ENCODE results near the gene WNT7B.

DNA sequence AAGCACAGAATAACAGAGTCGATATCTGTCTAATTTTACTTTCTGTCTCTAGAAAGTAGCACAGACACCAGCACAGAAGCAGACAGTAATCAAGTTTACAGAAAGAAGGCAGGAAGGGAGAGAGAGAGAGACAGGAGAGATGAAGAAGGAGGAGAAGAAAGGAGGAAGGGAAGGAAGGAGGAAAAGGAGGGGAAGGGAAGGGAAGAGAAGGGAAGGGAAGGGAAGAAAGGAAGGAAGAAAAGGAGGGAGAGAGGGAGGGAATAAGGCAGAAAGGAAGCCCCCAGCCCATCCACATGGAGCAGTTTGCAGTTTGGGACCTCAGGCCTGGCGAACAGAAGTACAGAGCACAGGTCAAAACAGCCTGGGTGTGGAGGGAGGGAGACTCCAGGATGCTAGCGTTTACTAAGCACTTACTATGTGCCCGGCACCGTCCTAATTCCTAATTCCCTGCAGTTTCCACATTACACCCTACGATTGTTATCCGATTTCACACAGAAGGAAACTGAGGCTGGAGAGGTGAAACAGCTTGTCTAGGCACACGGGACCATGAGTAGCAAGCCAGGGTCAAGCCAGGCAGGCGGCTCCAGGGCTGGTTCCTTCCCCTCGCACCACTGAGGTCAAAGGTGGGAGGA is 46.0 kb upstream of the WNT7B start:
- TF ChIP-seq, protein P1, sequence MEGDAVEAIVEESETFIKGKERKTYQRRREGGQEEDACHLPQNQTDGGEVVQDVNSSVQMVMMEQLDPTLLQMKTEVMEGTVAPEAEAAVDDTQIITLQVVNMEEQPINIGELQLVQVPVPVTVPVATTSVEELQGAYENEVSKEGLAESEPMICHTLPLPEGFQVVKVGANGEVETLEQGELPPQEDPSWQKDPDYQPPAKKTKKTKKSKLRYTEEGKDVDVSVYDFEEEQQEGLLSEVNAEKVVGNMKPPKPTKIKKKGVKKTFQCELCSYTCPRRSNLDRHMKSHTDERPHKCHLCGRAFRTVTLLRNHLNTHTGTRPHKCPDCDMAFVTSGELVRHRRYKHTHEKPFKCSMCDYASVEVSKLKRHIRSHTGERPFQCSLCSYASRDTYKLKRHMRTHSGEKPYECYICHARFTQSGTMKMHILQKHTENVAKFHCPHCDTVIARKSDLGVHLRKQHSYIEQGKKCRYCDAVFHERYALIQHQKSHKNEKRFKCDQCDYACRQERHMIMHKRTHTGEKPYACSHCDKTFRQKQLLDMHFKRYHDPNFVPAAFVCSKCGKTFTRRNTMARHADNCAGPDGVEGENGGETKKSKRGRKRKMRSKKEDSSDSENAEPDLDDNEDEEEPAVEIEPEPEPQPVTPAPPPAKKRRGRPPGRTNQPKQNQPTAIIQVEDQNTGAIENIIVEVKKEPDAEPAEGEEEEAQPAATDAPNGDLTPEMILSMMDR (IDR thresholded peaks at IDR 0.05) = no peak
- TF ChIP-seq POLR2A (IDR thresholded peaks at IDR 0.05) = no peak

All from testis (tissue), 2 donors.